ENCODE results near the gene PANK2. TPM values are rescaled to one million over a fixed set of nuclear protein-coding genes. Genes with fewer than 3 reads are reported as not detected.

The PANK2 gene
- total RNA-seq, 1 experiment from 2014 or later, result 41.6 TPM

- H3K9ac ChIP-seq (ENCODE audit: low read length), result no peak overlapping the region
These were observed 43.5 kb downstream of the PANK2 start for GRCh38 chr20:3932681-3933080.

More at GRCh38 chr20:3932681-3933080, 43.5 kb downstream of the PANK2 start:
- RAD21 ChIA-PET (ENCODE audit: low non-redundant PET in 1 of 2, low total read pairs in 2 of 2, uncharacterized antibody in 2 of 2, unreplicated experiment in 2 of 2), result no interaction called here
- DNase-seq (ENCODE audit: low read depth, low spot score) (no peak), ATAC-seq (no peak)
- H2AFZ ChIP-seq (ENCODE audit: low read depth, low read length, poor library complexity, severe bottlenecking), result no peak overlapping the region
- H3K9me3 ChIP-seq (ENCODE audit: control insufficient read depth in 1 of 2, insufficient read depth in 1 of 2, low read depth in 1 of 2, low read length in 2 of 2), result no peaks in the 10 kb centered on the region
- H3K27me3 ChIP-seq (ENCODE audit: insufficient read depth, low read length), result no peaks in the 10 kb centered on the region
- POLR2A ChIA-PET, result no interaction called here
- TF ChIP-seq ZNF274 (IDR thresholded peaks at IDR 0.05; ENCODE audit: low read depth, low read length) (no peak), REST (IDR thresholded peaks at IDR 0.05; ENCODE audit: low read depth) (no peak), SRF (IDR thresholded peaks at IDR 0.05; ENCODE audit: low read depth) (no peak), MAX (IDR thresholded peaks at IDR 0.05) (no peak), POLR2AphosphoS5 (IDR thresholded peaks at IDR 0.05; ENCODE audit: low read depth, low read length) (no peak), ZBTB33 (IDR thresholded peaks at IDR 0.05; ENCODE audit: extremely low read depth, insufficient replicate concordance, low read length) (no peak), JUND (IDR thresholded peaks at IDR 0.05) (no peak), SP1 (IDR thresholded peaks at IDR 0.05; ENCODE audit: low read depth) (no peak)
- no TSS peak for BruUV-seq (replicated peaks)
- no peak overlapping the region for H3K27ac ChIP-seq (ENCODE audit: low read depth, low read length)
- intact Hi-C loops (cut with micrococcal nuclease), result no loop called here
- H3K36me3 ChIP-seq (ENCODE audit: control insufficient read depth in 1 of 2, insufficient read depth in 2 of 2, low read length in 2 of 2), result no peaks in the 10 kb centered on the region; a peak in 1 of 4 replicates
- H3K79me2 ChIP-seq (ENCODE audit: insufficient read depth, low read length), result no peaks in the 10 kb centered on the region
- H3K9me2 ChIP-seq (ENCODE audit: insufficient read depth), result no peaks in the 10 kb centered on the region
- H4K20me1 ChIP-seq (ENCODE audit: insufficient read depth), result no peaks in the 10 kb centered on the region
- H3K4me1 ChIP-seq (ENCODE audit: control insufficient read depth in 1 of 2, insufficient read depth in 2 of 2, low read length in 2 of 2), result no peaks in the 10 kb centered on the region
- H3K4me3 ChIP-seq (replicated peaks in 1 of 2; ENCODE audit: low read depth in 1 of 2, low read length in 2 of 2), result no peak overlapping the region
- H3K4me2 ChIP-seq (ENCODE audit: low read length), result no peak overlapping the region
- CTCF ChIA-PET, result no interaction called here
